GM23248 (cell line): Measurements from ENCODE around the gene GFOD1. TPM values are rescaled to one million over a fixed set of nuclear protein-coding genes. Genes with fewer than 3 reads are reported as not detected.

Experiments used
- DNase-seq: peaks from one replicate; pipeline ENCODE4 v3.0.0-alpha.2; 2015
- H2AFZ ChIP-seq: fragments of 200-600 bp; sonication (generic); 2 replicates; pipeline ENCODE4 v1.6.1; 2016; ENCODE audit warnings: antibody characterized with exemption
- H3F3A ChIP-seq: fragments of 200-600 bp; sonication (generic); 2 replicates; pipeline ENCODE4 v1.6.1; 2016; ENCODE audit warnings: mild to moderate bottlenecking, antibody characterized with exemption, mixed run types; ENCODE audit not compliant: insufficient read depth
- H3K27ac ChIP-seq: fragments of 200-600 bp; sonication (generic); 2 replicates; pipeline ENCODE4 v1.5.1; 2016; ENCODE audit warnings: mild to moderate bottlenecking
- H3K27me3 ChIP-seq: fragments of 200-600 bp; sonication (generic); replicated peaks from 2 replicates; pipeline ENCODE4 v1.6.1; 2016; ENCODE audit warnings: mild to moderate bottlenecking; ENCODE audit not compliant: insufficient read depth
- H3K36me3 ChIP-seq: fragments of 200-600 bp; sonication (generic); 2 replicates; pipeline ENCODE4 v1.6.1; 2016; ENCODE audit warnings: low read depth, mild to moderate bottlenecking
- H3K4me1 ChIP-seq: fragments of 200-600 bp; sonication (generic); 2 replicates; pipeline ENCODE4 v1.6.1; 2016; ENCODE audit warnings: mild to moderate bottlenecking; ENCODE audit not compliant: insufficient read depth
- H3K4me2 ChIP-seq: fragments of 200-600 bp; sonication (generic); one replicate; pipeline ENCODE4 v1.6.1; 2016; ENCODE audit warnings: mild to moderate bottlenecking; ENCODE audit not compliant: unreplicated experiment
- H3K4me3 ChIP-seq: fragments of 200-600 bp; sonication (generic); 2 replicates; pipeline ENCODE4 v1.5.1; 2016; ENCODE audit warnings: mild to moderate bottlenecking
- H3K79me2 ChIP-seq: fragments of 200-600 bp; sonication (generic); 2 replicates; pipeline ENCODE4 v1.6.1; 2016; ENCODE audit warnings: mild to moderate bottlenecking; ENCODE audit not compliant: insufficient read depth
- H3K9ac ChIP-seq: fragments of 200-600 bp; sonication (generic); 2 replicates; pipeline ENCODE4 v1.6.1; 2016; ENCODE audit warnings: mild to moderate bottlenecking
- H3K9me2 ChIP-seq: fragments of 200-600 bp; sonication (generic); 2 replicates; pipeline ENCODE4 v1.6.1; 2016; ENCODE audit warnings: mixed run types, mild to moderate bottlenecking, moderate library complexity; ENCODE audit not compliant: insufficient read depth
- H3K9me3 ChIP-seq: fragments of 200-600 bp; sonication (generic); one replicate; pipeline ENCODE4 v1.6.1; 2017; ENCODE audit warnings: low read depth
- H4K20me1 ChIP-seq: fragments of 200-600 bp; sonication (generic); 2 replicates; pipeline ENCODE4 v1.6.0; 2016; ENCODE audit not compliant: insufficient read depth
- EZH2 ChIP-seq: fragments of 200-600 bp; sonication (generic); IDR thresholded peaks from 2 replicates; pipeline ENCODE4 v1.6.1; 2018; ENCODE audit warnings: antibody characterized with exemption, mild to moderate bottlenecking; ENCODE audit not compliant: insufficient read depth, poor library complexity, severe bottlenecking
- EZH2phosphoT487 ChIP-seq: fragments of 200-600 bp; sonication (generic); IDR thresholded peaks from 2 replicates; pipeline ENCODE4 v1.6.1; 2018; ENCODE audit warnings: antibody characterized with exemption, moderate library complexity, mild to moderate bottlenecking, low read depth; ENCODE audit not compliant: insufficient read depth
- WGBS, 2 experiments: methylation state at CpG; one replicate each; pipeline ENCODE4 v1.1.6; 2015 to 2017; ENCODE audit warnings: low lambda C conversion rate in 2 of 2, low coverage in 1 of 2; ENCODE audit errors: missing lambda C conversion rate in 2 of 2; 5-methylcytosine and 5-hydroxymethylcytosine counted together
- in situ Hi-C: fragments of 300-500 bp; cut with MboI; formaldehyde crosslinking; loops from 2 replicates; pipeline ENCODE4 v1.15.0; 2020
- polyA plus RNA-seq: library from polyadenylated mRNA; unstranded; fragments of >200 nt; fragmentation: Nextera tagmentation; extraction: Ambion mirVana; gene quantifications from 2 replicates; pipeline ENCODE4 v1.2.1, GENCODE V29; 2016
- total RNA-seq: library from RNA; depleted of rRNA; stranded (reverse); fragments of >200 nt; shearing (Covaris generic); gene quantifications from 2 replicates; pipeline ENCODE4 v1.2.3, GENCODE V29; 2014

Gene GFOD1
- total and polyA plus RNA-seq, 2 experiments from 2014 or later, result 0.84 to 0.97 TPM

DNA sequence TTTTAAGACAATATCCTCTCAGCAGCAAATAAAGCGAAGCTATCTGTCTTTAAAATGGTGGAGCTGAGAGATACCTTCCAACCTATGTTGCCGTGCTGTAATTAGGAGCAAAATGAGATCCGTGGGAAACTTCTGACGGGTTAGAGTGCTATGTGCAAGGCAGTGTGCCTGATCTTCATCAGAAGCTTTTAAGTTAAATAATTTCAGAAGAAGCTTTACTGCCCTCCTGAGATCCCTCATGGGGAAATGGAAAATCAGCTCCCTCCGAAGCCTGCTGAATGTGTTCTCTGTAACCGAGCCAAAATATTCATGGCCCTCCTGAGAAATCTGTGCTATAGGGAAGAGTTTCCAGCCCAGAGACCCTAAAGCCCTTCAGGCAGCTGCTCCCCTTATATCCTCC, 115.3 kb downstream of the GFOD1 start:
- DNase-seq, result no peak
- Histone ChIP-seq H3K27ac (no peak overlapping the region), H2AFZ (no peak overlapping the region), H3K36me3 (no peaks in the 10 kb centered on the region), H3K9ac (no peak overlapping the region), H3F3A (no peaks in the 10 kb centered on the region), H3K4me3 (no peak overlapping the region), H3K4me1 (peaks cover 10% of the 10 kb centered on the region), H3K9me2 (no peaks in the 10 kb centered on the region), H3K79me2 (no peaks in the 10 kb centered on the region), H3K4me2 (no peak overlapping the region), H3K27me3 (no peaks in the 10 kb centered on the region), H4K20me1 (no peaks in the 10 kb centered on the region), H3K9me3 (no peaks in the 10 kb centered on the region)
- WGBS, 2 experiments, result 86 to 92% methylated on average over 6 of the region's 6 CpGs
- in situ Hi-C loops, result no loop called here
- TF ChIP-seq EZH2phosphoT487, result no peak
- no peak for TF ChIP-seq EZH2

DNA sequence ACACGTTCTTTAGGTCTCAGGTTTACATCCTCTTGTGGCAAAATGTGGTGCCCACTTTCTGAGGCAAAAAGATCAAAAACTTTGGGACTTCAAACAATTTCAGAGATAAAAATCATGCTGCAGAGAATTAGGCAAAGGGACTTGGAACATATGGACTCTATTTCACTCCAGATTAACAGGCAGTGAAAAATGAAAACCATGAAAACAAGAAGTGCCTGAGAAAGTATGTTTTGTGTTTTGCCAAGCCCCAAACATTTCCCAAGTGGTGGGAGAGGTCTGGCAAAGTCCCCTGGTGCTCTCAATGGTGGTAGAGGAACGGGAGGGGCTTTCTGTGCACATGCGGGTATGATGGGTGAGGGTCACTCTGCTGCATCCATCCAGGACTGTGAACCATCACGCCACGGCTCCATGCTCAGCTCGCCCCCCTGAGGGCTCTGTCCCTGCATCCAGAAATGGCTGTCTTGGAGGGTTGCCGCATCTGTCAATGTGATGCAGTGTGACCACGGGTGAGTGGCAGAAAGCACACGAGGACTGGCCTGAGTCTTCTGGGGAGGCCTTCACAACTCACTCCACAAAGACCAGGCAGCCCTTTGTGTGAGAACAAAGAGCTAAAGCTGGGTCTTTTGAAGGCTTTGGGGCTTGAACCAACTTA, 115.9 kb downstream of the GFOD1 start:
- 76% methylated on average over 9 of the region's 9 CpGs for WGBS, 2 experiments
- no peaks in the 10 kb centered on the region for H3K9me3 ChIP-seq
- no peaks in the 10 kb centered on the region for H4K20me1 ChIP-seq
- H3K27ac ChIP-seq, result no peak overlapping the region
- no peak overlapping the region for H3K4me2 ChIP-seq
- no peak for DNase-seq
- in situ Hi-C loops, result no loop called here
- no peak overlapping the region for H3K4me3 ChIP-seq
- H3K27me3 ChIP-seq, result no peaks in the 10 kb centered on the region
- TF ChIP-seq EZH2 (no peak), EZH2phosphoT487 (no peak)
- H3F3A ChIP-seq, result no peaks in the 10 kb centered on the region
- H3K36me3 ChIP-seq, result no peaks in the 10 kb centered on the region
- H3K79me2 ChIP-seq, result no peaks in the 10 kb centered on the region
- H3K9me2 ChIP-seq, result no peaks in the 10 kb centered on the region
- H2AFZ ChIP-seq, result no peak overlapping the region
- H3K9ac ChIP-seq, result no peak overlapping the region
- peaks cover 10% of the 10 kb centered on the region for H3K4me1 ChIP-seq

DNA sequence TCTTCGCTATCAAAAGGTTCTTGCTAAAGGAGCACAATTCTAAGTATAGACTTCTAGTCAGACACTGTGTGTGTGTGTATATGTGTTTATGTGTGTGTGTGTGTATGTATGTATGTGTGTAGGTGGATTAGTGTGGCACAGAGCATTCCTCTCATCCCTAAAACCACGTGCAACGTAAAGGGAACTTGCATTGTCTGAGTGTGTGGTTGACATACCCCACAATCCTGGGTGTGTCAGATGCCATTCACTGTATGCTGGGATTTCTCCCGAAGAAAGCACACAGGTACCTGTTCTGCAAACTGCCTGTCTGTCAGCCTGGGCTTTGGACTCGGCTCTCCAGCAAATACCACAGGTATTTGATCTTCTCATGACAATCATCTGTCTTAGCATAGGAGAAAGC, 116.8 kb downstream of the GFOD1 start:
- Histone ChIP-seq H3K36me3 (no peaks in the 10 kb centered on the region), H3K9me3 (no peaks in the 10 kb centered on the region), H3K9me2 (no peaks in the 10 kb centered on the region), H3K27me3 (no peaks in the 10 kb centered on the region), H2AFZ (no peak overlapping the region), H3K9ac (no peak overlapping the region), H3K4me2 (no peak overlapping the region), H3K79me2 (no peaks in the 10 kb centered on the region), H4K20me1 (no peaks in the 10 kb centered on the region), H3F3A (no peaks in the 10 kb centered on the region), H3K4me1 (peaks cover 10% of the 10 kb centered on the region), H3K27ac (no peak overlapping the region), H3K4me3 (no peak overlapping the region)
- DNase-seq, result no peak
- TF ChIP-seq EZH2 (no peak), EZH2phosphoT487 (no peak)
- in situ Hi-C loops, result no loop called here
- 91 to 96% methylated on average over 5 of the region's 5 CpGs for WGBS, 2 experiments

DNA sequence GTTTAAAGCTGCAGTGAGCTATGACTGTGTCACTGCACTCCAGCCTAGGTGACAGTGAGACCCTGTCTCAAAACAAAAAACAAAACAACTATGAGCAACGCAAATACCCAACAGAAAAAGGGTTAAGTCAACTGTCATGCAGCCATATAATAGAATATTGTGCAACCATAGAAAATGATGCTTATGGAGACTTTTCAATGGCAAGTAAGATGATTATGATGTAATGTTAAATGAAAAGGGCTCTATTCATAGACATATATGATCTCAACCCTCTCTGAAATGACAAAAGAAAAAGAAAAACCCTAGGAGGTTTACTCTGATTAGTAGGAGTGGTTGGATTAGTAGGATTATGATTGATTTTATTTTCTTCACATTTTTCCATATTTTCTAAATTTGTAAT, 117.8 kb downstream of the GFOD1 start:
- 67 to 91% methylated on average over 1 of the region's 1 CpG for WGBS, 2 experiments
- H3K4me3 ChIP-seq, result no peak overlapping the region

DNA sequence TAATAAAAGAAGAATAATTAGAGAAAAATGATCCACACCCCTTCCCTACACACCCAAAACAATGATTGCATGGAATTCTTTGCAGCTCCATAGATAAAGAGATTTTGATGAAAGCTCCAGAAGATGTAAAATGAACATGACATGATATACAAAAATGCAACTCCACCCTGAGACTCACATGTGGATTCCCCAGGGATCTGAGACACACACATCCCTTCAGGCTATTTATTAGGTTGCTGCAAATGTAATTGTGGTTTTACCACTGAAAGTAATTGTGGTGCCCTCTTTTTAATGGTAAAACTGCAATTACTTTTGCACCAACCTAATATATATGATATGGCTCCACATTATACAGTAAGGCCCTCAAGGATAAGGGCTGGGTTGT, 118.7 kb downstream of the GFOD1 start:
- H3K9me3 ChIP-seq, result no peaks in the 10 kb centered on the region
- H3K36me3 ChIP-seq, result no peaks in the 10 kb centered on the region
- DNase-seq, result peak; percentile 88
- in situ Hi-C loops, result no loop called here
- H3F3A ChIP-seq, result no peaks in the 10 kb centered on the region
- H3K9ac ChIP-seq, result no peak overlapping the region
- H4K20me1 ChIP-seq, result no peaks in the 10 kb centered on the region
- H2AFZ ChIP-seq, result no peak overlapping the region
- H3K4me3 ChIP-seq, result no peak overlapping the region
- no peak overlapping the region for H3K4me2 ChIP-seq
- TF ChIP-seq EZH2phosphoT487, result no peak
- TF ChIP-seq EZH2, result no peak
- no peak overlapping the region for H3K27ac ChIP-seq
- no peaks in the 10 kb centered on the region for H3K79me2 ChIP-seq
- no peaks in the 10 kb centered on the region for H3K27me3 ChIP-seq
- no peaks in the 10 kb centered on the region for H3K9me2 ChIP-seq
- H3K4me1 ChIP-seq, result peaks cover 10% of the 10 kb centered on the region

More for the DNA sequence above, 117.8 kb downstream of the GFOD1 start:
- Histone ChIP-seq H3K9me2 (no peaks in the 10 kb centered on the region), H3K4me2 (no peak overlapping the region), H3K27me3 (no peaks in the 10 kb centered on the region), H4K20me1 (no peaks in the 10 kb centered on the region), H3K27ac (no peak overlapping the region), H3K9me3 (no peaks in the 10 kb centered on the region), H3K9ac (no peak overlapping the region), H3K36me3 (no peaks in the 10 kb centered on the region), H3F3A (no peaks in the 10 kb centered on the region), H2AFZ (no peak overlapping the region), H3K4me1 (peaks cover 10% of the 10 kb centered on the region), H3K79me2 (no peaks in the 10 kb centered on the region)
- in situ Hi-C loops, result no loop called here
- no peak for TF ChIP-seq EZH2phosphoT487
- no peak for TF ChIP-seq EZH2
- DNase-seq, result no peak
